PC-3 (cell line): ENCODE measurements around the gene SLC43A2. TPM values are rescaled to one million over a fixed set of nuclear protein-coding genes. Genes with fewer than 3 reads are reported as not detected.

ENCODE experiments used
- ATAC-seq: fragments of 200-7000 bp; cut with Tn5 transposase; 2 replicates; pipeline ENCODE4 v1.9.1; 2020; ENCODE audit warnings: mild to moderate bottlenecking, moderate library complexity
- BruUV-seq: library from RNA; stranded (reverse); fragments of 400-500 nt; replicated peaks from 2 replicates; lab custom pipeline; 2021; lab: Mats Ljungman, UMichigan
- CTCF ChIA-PET: fragments of 300-600 bp; sonication (Branson Sonifier 250); formaldehyde crosslinking; loops from one replicate; lab custom pipeline; 2022; ENCODE audit warnings: antibody characterized with exemption; lab: Charles Lee
- POLR2A ChIA-PET: fragments of 300-600 bp; sonication (Branson Sonifier 250); formaldehyde crosslinking; loops from one replicate; lab custom pipeline; 2022; ENCODE audit warnings: antibody characterized with exemption; ENCODE audit not compliant: unreplicated experiment; lab: Charles Lee
- DNase-seq: peaks from one replicate; pipeline ENCODE4 v3.0.0-alpha.2; 2015
- H2AFZ ChIP-seq: fragments of 300-600 bp; sonication (generic); 2 replicates; pipeline ENCODE4 v1.6.0; 2016; ENCODE audit warnings: antibody characterized with exemption, low read length
- H3F3A ChIP-seq: fragments of 300-600 bp; sonication (generic); one replicate; pipeline ENCODE4 v1.6.0; 2017; ENCODE audit warnings: antibody characterized with exemption, low read length, control low read depth, mild to moderate bottlenecking; ENCODE audit not compliant: unreplicated experiment
- H3K27ac ChIP-seq: fragments of 300-600 bp; sonication (generic); 2 replicates; pipeline ENCODE4 v1.5.1; 2016; ENCODE audit warnings: mild to moderate bottlenecking, low read length
- H3K27me3 ChIP-seq: fragments of 300-600 bp; sonication (generic); 2 replicates; pipeline ENCODE4 v1.6.1; 2016; ENCODE audit warnings: low read length, mixed read lengths
- H3K36me3 ChIP-seq: fragments of 300-600 bp; sonication (generic); 2 replicates; pipeline ENCODE4 v1.6.1; 2016; ENCODE audit warnings: low read depth, mixed run types, low read length, mixed read lengths
- H3K4me1 ChIP-seq: fragments of 300-600 bp; sonication (generic); 2 replicates; pipeline ENCODE4 v1.5.1; 2016; ENCODE audit warnings: low read length; ENCODE audit not compliant: insufficient read depth
- H3K4me2 ChIP-seq: fragments of 300-600 bp; sonication (generic); 2 replicates; pipeline ENCODE4 v1.6.0; 2016; ENCODE audit warnings: low read length
- H3K4me3 ChIP-seq: fragments of 300-600 bp; sonication (generic); 2 replicates; pipeline ENCODE4 v1.5.1; 2016; ENCODE audit warnings: mild to moderate bottlenecking, low read length, mixed read lengths
- H3K79me2 ChIP-seq: fragments of 300-600 bp; sonication (generic); 2 replicates; pipeline ENCODE4 v1.6.1; 2017; ENCODE audit warnings: low read length, mixed read lengths
- H3K9ac ChIP-seq: fragments of 300-600 bp; sonication (generic); 2 replicates; pipeline ENCODE4 v1.6.0; 2016; ENCODE audit warnings: mild to moderate bottlenecking, low read length
- H3K9me2 ChIP-seq: fragments of 300-600 bp; sonication (generic); replicated peaks from 2 replicates; pipeline ENCODE4 v1.6.1; 2016; ENCODE audit warnings: mixed run types, low read length, mixed read lengths
- H3K9me3 ChIP-seq: fragments of 300-600 bp; sonication (generic); 2 replicates; pipeline ENCODE4 v1.6.1; 2016; ENCODE audit warnings: low read length, mixed read lengths
- H4K20me1 ChIP-seq: fragments of 300-600 bp; sonication (generic); 2 replicates; pipeline ENCODE4 v1.6.1; 2016; ENCODE audit warnings: low read length, mixed read lengths
- CTCF ChIP-seq: fragments of 300-600 bp; sonication (generic); conservative IDR thresholded peaks from 2 replicates; pipeline ENCODE4 v1.5.1; 2017; ENCODE audit warnings: antibody characterized with exemption, low read depth, mild to moderate bottlenecking, low read length
- EZH2 ChIP-seq: fragments of 300-600 bp; sonication (generic); IDR thresholded peaks from one replicate; pipeline ENCODE4 v1.6.1; 2017; ENCODE audit warnings: antibody characterized with exemption, mild to moderate bottlenecking, low read length; ENCODE audit not compliant: unreplicated experiment
- EZH2phosphoT487 ChIP-seq: fragments of 300-600 bp; sonication (generic); IDR thresholded peaks from 2 replicates; pipeline ENCODE4 v1.6.1; 2018; ENCODE audit warnings: mild to moderate bottlenecking, antibody characterized with exemption, low read length, borderline replicate concordance
- intact Hi-C: fragments of 100-400 bp; cut with micrococcal nuclease; formaldehyde crosslinking; loops from 2 replicates; pipeline ENCODE4 v1.9.0; 2023
- total RNA-seq: library from RNA; depleted of rRNA; stranded (reverse); fragments of >200 nt; gene quantifications from 2 replicates; pipeline ENCODE4 v1.2.3, GENCODE V29; 2014

Gene SLC43A2
- total RNA-seq, 1 experiment from 2014 or later, result 6.2 TPM

- no peak overlapping the region for H3K4me2 ChIP-seq
- H3K4me1 ChIP-seq, result no peaks in the 10 kb centered on the region
- H3K9me3 ChIP-seq, result no peaks in the 10 kb centered on the region
- H3F3A ChIP-seq, result no peaks in the 10 kb centered on the region
- no peaks in the 10 kb centered on the region for H4K20me1 ChIP-seq
- no peak overlapping the region for H3K4me3 ChIP-seq
- intact Hi-C loops, result no loop called here
- H3K27me3 ChIP-seq, result no peaks in the 10 kb centered on the region
- POLR2A ChIA-PET, result no interaction called here
- H3K9me2 ChIP-seq, result no peaks in the 10 kb centered on the region
- ATAC-seq (no peak), DNase-seq (no peak)
- H2AFZ ChIP-seq, result no peak overlapping the region
- H3K27ac ChIP-seq, result no peak overlapping the region
- no TSS peak for BruUV-seq
- H3K36me3 ChIP-seq, result no peaks in the 10 kb centered on the region
- no peak for TF ChIP-seq EZH2phosphoT487
- CTCF ChIA-PET, result no interaction called here
- H3K79me2 ChIP-seq, result no peaks in the 10 kb centered on the region
- H3K9ac ChIP-seq, result no peak overlapping the region
Observed at GRCh38 chr17:1601571-1601970, 27.1 kb downstream of the SLC43A2 start.

GRCh38 chr17:1598399-1599095, 30.1 kb downstream of the SLC43A2 start:
- CTCF ChIA-PET, result no interaction called here
- intact Hi-C loops, result no loop called here
- ATAC-seq, result no peak
- H3K9ac ChIP-seq, result no peak overlapping the region
- no peaks in the 10 kb centered on the region for H3K4me1 ChIP-seq
- no peak overlapping the region for H3K27ac ChIP-seq
- H2AFZ ChIP-seq, result no peak overlapping the region
- H3F3A ChIP-seq, result no peaks in the 10 kb centered on the region
- H3K4me2 ChIP-seq, result no peak overlapping the region
- no peak overlapping the region for H3K4me3 ChIP-seq
- no TSS peak for BruUV-seq
- no peaks in the 10 kb centered on the region for H3K36me3 ChIP-seq
- no peaks in the 10 kb centered on the region for H3K79me2 ChIP-seq
- POLR2A ChIA-PET, result no interaction called here
- no peaks in the 10 kb centered on the region for H3K27me3 ChIP-seq
- H4K20me1 ChIP-seq, result no peaks in the 10 kb centered on the region
- DNase-seq, result no peak
- TF ChIP-seq CTCF, result no peak
- no peak for TF ChIP-seq EZH2phosphoT487
- TF ChIP-seq EZH2, result no peak
- no peaks in the 10 kb centered on the region for H3K9me2 ChIP-seq
- no peaks in the 10 kb centered on the region for H3K9me3 ChIP-seq

GRCh38 chr17:1597861-1598342, 30.7 kb downstream of the SLC43A2 start:
- H3K4me3 ChIP-seq, result no peak overlapping the region
- POLR2A ChIA-PET, result no interaction called here
- no peak overlapping the region for H3K27ac ChIP-seq
- CTCF ChIA-PET, result no interaction called here
- H3K27me3 ChIP-seq, result no peaks in the 10 kb centered on the region
- no peak for DNase-seq
- no peak overlapping the region for H3K9ac ChIP-seq
- no peaks in the 10 kb centered on the region for H3K9me3 ChIP-seq
- no peaks in the 10 kb centered on the region for H4K20me1 ChIP-seq
- H2AFZ ChIP-seq, result no peak overlapping the region
- H3K36me3 ChIP-seq, result no peaks in the 10 kb centered on the region
- ATAC-seq, result no peak
- TF ChIP-seq EZH2 (no peak), EZH2phosphoT487 (no peak), CTCF (no peak)
- intact Hi-C loops, result no loop called here
- H3K9me2 ChIP-seq, result no peaks in the 10 kb centered on the region
- H3K4me1 ChIP-seq, result no peaks in the 10 kb centered on the region
- H3K79me2 ChIP-seq, result no peaks in the 10 kb centered on the region
- BruUV-seq, result no TSS peak
- no peaks in the 10 kb centered on the region for H3F3A ChIP-seq
- H3K4me2 ChIP-seq, result no peak overlapping the region
